Panc1 (cell line): ENCODE measurements around the gene COL4A2.

Experiments used
- POLR2AphosphoS5 ChIP-seq: IDR thresholded peaks from 2 replicates; pipeline ENCODE4 v1.6.1; 2012; ENCODE audit warnings: mild to moderate bottlenecking, low read depth, low read length, moderate library complexity
- TF ChIP-seq, protein P1 (sequence below): fragments of 450-650 bp; IDR thresholded peaks from 2 replicates; pipeline ENCODE4 v1.5.1; 2017; ENCODE audit warnings: mild to moderate bottlenecking
- TF ChIP-seq, protein P2 (sequence below), 2 experiments: IDR thresholded peaks; 2 replicates each; pipeline ENCODE4 v1.6.1; 2011 to 2012; ENCODE audit warnings: low read depth in 2 of 2, control low read depth in 1 of 2, low read length in 1 of 2, mild to moderate bottlenecking in 1 of 2, moderate library complexity in 1 of 2; ENCODE audit not compliant: insufficient read depth in 1 of 2

DNA sequence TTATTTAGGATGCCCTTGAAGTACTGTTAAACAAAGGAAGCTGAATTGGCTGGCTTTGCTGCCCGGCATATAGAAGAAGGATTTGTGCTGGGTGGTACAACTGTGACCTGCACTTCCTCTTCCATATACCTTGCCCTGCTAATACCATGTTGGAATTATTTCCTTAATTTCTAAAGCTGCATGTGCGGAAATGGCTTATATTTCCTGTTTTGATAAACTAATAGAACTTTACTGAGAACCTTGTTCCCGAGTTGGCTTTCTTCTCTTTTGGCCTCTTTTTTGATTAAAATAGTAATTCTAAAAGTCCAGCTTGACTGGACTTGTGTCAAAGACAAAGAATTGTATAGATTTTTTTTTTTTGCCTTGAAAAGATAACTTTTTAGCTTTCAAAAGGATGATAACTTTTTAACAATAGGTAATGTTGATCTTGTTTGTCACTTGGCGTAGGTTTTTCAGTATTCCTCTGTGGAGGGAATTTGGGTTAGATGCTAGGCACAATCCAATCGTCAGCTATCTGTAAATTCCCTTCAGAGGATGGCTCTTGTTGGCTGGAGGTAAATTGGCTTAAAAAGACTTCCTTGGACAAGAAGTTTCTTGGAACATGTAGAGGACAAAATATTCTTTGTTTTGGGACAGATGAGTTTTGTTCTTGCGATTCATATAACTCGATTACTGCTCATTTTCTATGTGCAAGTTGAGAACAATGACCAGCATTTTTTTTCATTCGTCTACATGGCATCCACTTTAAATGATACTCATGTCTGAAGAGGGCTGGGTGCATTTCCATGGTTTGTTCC lies 41.4 kb downstream of the COL4A2 start:
- TF ChIP-seq, protein P1, sequence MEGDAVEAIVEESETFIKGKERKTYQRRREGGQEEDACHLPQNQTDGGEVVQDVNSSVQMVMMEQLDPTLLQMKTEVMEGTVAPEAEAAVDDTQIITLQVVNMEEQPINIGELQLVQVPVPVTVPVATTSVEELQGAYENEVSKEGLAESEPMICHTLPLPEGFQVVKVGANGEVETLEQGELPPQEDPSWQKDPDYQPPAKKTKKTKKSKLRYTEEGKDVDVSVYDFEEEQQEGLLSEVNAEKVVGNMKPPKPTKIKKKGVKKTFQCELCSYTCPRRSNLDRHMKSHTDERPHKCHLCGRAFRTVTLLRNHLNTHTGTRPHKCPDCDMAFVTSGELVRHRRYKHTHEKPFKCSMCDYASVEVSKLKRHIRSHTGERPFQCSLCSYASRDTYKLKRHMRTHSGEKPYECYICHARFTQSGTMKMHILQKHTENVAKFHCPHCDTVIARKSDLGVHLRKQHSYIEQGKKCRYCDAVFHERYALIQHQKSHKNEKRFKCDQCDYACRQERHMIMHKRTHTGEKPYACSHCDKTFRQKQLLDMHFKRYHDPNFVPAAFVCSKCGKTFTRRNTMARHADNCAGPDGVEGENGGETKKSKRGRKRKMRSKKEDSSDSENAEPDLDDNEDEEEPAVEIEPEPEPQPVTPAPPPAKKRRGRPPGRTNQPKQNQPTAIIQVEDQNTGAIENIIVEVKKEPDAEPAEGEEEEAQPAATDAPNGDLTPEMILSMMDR, result no peak
- TF ChIP-seq, protein P2, sequence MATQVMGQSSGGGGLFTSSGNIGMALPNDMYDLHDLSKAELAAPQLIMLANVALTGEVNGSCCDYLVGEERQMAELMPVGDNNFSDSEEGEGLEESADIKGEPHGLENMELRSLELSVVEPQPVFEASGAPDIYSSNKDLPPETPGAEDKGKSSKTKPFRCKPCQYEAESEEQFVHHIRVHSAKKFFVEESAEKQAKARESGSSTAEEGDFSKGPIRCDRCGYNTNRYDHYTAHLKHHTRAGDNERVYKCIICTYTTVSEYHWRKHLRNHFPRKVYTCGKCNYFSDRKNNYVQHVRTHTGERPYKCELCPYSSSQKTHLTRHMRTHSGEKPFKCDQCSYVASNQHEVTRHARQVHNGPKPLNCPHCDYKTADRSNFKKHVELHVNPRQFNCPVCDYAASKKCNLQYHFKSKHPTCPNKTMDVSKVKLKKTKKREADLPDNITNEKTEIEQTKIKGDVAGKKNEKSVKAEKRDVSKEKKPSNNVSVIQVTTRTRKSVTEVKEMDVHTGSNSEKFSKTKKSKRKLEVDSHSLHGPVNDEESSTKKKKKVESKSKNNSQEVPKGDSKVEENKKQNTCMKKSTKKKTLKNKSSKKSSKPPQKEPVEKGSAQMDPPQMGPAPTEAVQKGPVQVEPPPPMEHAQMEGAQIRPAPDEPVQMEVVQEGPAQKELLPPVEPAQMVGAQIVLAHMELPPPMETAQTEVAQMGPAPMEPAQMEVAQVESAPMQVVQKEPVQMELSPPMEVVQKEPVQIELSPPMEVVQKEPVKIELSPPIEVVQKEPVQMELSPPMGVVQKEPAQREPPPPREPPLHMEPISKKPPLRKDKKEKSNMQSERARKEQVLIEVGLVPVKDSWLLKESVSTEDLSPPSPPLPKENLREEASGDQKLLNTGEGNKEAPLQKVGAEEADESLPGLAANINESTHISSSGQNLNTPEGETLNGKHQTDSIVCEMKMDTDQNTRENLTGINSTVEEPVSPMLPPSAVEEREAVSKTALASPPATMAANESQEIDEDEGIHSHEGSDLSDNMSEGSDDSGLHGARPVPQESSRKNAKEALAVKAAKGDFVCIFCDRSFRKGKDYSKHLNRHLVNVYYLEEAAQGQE (IDR thresholded peaks at IDR 0.05; ENCODE audit: insufficient read depth in 1 of 2, low read depth in 2 of 2, low read length in 1 of 2), result no peak
- TF ChIP-seq POLR2AphosphoS5, result no peak
